ENCODE measurements around the gene RINT1. TPM values are rescaled to one million over a fixed set of nuclear protein-coding genes. Genes with fewer than 3 reads are reported as not detected.

Gene RINT1
- total RNA-seq, 1 experiment from 2014 or later, result 18.1 TPM

- no peak for ATAC-seq
- H3K27ac ChIP-seq (ENCODE audit: low read length), result no peak overlapping the region
- H3K36me3 ChIP-seq (ENCODE audit: control insufficient read depth, insufficient read depth, low read length), result 0 out of 2 replicates have a peak, but pooled peaks cover 2% of the 10 kb centered on the region
- CTCF ChIA-PET, result no interaction called here
- H3K27me3 ChIP-seq (ENCODE audit: control insufficient read depth, insufficient read depth, low read length), result no peaks in the 10 kb centered on the region
- no peak overlapping the region for H3K4me3 ChIP-seq (ENCODE audit: low read depth in 2 of 2, low read length in 2 of 2)
- H3K4me1 ChIP-seq (ENCODE audit: control insufficient read depth, insufficient read depth, low read length), result peaks cover under 1% of the 10 kb centered on the region; the same call in 1 of the 2 replicates
- TF ChIP-seq TCF7L2 (IDR thresholded peaks at IDR 0.05; ENCODE audit: low read depth, low read length) (no peak), SIN3A (IDR thresholded peaks at IDR 0.05; ENCODE audit: borderline replicate concordance, insufficient read depth, low read depth, low read length) (no peak), POLR2AphosphoS5 (IDR thresholded peaks at IDR 0.05; ENCODE audit: low read depth, low read length) (no peak), CTCF (IDR thresholded peaks at IDR 0.05) (no peak), REST (IDR thresholded peaks at IDR 0.05; ENCODE audit: insufficient read depth in 1 of 2, low read depth in 2 of 2, low read length in 1 of 2) (no peak)
- in situ Hi-C loops (cut with HindIII; ENCODE audit: low pct_unique_long_range_greater_than_20kb, low sequenced_read_pairs) (no loop called here), intact Hi-C loops (cut with micrococcal nuclease; ENCODE audit: unreplicated experiment) (no loop called here)
- H3K9me3 ChIP-seq (ENCODE audit: control insufficient read depth, insufficient read depth, low read depth, low read length), result no peaks in the 10 kb centered on the region
- POLR2A ChIA-PET, result no interaction called here
- no TSS peak for BruUV-seq (replicated peaks)
- no peak for DNase-seq (ENCODE audit: low read depth, low spot score)
These were observed 6.3 kb downstream of the RINT1 start for GRCh38 chr7:105538339-105538738.

DNA sequence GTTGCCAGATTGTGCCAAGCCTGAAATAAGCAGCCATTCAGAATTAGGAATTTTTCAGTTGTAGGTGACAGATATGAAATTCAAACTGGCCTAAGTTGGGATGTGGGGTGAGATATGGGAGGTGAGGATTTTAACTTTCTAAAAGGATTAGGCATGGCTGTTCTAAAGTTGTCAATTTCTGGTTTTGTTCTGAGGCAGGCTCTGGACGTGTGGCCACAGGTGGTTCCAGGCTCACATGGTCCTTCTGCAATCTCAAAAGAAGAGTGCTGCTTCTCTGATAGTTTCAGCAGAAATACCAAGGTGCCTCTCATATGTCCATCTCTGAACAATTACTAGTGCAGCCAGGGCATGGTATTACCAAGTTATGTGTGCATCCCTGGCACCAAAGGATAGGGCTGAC lies 27.9 kb downstream of the RINT1 start:
- Histone ChIP-seq H3K4me3 (ENCODE audit: low read depth in 2 of 2, low read length in 2 of 2) (no peak overlapping the region), H3K36me3 (ENCODE audit: control insufficient read depth, insufficient read depth, low read length) (peaks cover 19% of the 10 kb centered on the region; the same call in 1 of the 2 replicates), H3K9me3 (ENCODE audit: control insufficient read depth, insufficient read depth, low read depth, low read length) (no peaks in the 10 kb centered on the region), H3K4me1 (ENCODE audit: control insufficient read depth, insufficient read depth, low read length) (no peaks in the 10 kb centered on the region), H3K27ac (ENCODE audit: low read length) (no peak overlapping the region), H3K27me3 (ENCODE audit: control insufficient read depth, insufficient read depth, low read length) (no peaks in the 10 kb centered on the region)
- ATAC-seq (no peak), DNase-seq (ENCODE audit: low read depth, low spot score) (no peak)
- no TSS peak for BruUV-seq (replicated peaks)
- ChIA-PET CTCF (no interaction called here), POLR2A (no interaction called here)
- in situ Hi-C loops (cut with HindIII; ENCODE audit: low pct_unique_long_range_greater_than_20kb, low sequenced_read_pairs) (no loop called here), intact Hi-C loops (cut with micrococcal nuclease; ENCODE audit: unreplicated experiment) (no loop called here)
- TF ChIP-seq POLR2AphosphoS5 (IDR thresholded peaks at IDR 0.05; ENCODE audit: low read depth, low read length), result no peak
- TF ChIP-seq SIN3A (IDR thresholded peaks at IDR 0.05; ENCODE audit: borderline replicate concordance, insufficient read depth, low read depth, low read length), result no peak
- TF ChIP-seq REST (IDR thresholded peaks at IDR 0.05; ENCODE audit: insufficient read depth in 1 of 2, low read depth in 2 of 2, low read length in 1 of 2), result no peak
- no peak for TF ChIP-seq TCF7L2 (IDR thresholded peaks at IDR 0.05; ENCODE audit: low read depth, low read length)
- no peak for TF ChIP-seq CTCF (IDR thresholded peaks at IDR 0.05)
